ENCODE results near the gene CAB39L.

Gene CAB39L

GRCh38 chr13:49271264-49271663, 172.6 kb downstream of the CAB39L start:
- no peak for DNase-seq

DNA sequence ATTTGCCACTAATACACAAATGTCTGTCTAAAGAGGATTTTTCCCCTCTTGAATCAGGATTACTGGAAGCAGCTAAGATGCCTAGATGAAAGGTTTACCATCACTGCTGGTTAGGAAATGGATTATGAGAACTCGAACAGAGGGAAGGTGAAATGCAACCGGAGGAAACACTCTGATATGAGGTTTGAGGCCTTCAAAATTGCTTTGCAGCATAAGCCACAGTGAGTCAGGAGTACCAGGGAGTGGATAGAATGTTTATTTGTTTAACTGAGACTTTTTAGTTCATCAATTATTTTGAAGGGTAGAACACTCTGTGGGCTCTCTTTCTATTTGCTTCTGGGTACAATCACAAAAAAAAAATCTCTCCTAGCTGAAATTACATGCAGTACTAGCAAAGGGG, 178.0 kb downstream of the CAB39L start:
- no peak for DNase-seq

DNA sequence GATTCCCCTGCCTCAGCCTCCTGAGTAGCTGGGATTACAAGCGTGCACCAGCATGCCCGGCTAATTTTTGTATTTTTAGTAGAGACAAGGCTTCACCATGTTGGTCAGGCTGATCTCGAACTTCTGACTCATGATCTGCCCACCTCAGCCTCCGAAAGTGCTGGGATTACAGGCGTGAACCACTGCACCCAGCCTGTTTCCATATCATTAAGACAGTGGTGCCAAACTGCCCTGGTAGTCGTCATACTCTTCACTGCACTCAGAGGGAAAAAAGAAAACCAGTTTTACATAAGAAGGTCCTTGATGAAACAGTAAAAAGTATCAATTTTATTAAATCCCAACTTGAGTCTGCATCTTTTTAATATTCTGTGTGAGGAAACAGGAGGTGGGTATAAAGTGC, 181.2 kb downstream of the CAB39L start:
- DNase-seq = no peak

GRCh38 chr13:49259586-49259985, 184.3 kb downstream of the CAB39L start:
- no peak for DNase-seq

All from midbrain (tissue), 1 donor.